GM12873 (cell line): Measurements from ENCODE around the gene SOX18.

Experiments used
- TF ChIP-seq, protein P1 (sequence below): IDR thresholded peaks from 2 replicates; pipeline ENCODE4 v1.5.1; 2012; ENCODE audit warnings: low read depth, mild to moderate bottlenecking, moderate library complexity, low read length, control low read depth; ENCODE audit not compliant: insufficient read depth; ENCODE audit errors: missing control alignments

The SOX18 gene

GRCh38 chr20:64056639-64056888 lies 7.1 kb upstream of the SOX18 start:
- TF ChIP-seq, protein P1, sequence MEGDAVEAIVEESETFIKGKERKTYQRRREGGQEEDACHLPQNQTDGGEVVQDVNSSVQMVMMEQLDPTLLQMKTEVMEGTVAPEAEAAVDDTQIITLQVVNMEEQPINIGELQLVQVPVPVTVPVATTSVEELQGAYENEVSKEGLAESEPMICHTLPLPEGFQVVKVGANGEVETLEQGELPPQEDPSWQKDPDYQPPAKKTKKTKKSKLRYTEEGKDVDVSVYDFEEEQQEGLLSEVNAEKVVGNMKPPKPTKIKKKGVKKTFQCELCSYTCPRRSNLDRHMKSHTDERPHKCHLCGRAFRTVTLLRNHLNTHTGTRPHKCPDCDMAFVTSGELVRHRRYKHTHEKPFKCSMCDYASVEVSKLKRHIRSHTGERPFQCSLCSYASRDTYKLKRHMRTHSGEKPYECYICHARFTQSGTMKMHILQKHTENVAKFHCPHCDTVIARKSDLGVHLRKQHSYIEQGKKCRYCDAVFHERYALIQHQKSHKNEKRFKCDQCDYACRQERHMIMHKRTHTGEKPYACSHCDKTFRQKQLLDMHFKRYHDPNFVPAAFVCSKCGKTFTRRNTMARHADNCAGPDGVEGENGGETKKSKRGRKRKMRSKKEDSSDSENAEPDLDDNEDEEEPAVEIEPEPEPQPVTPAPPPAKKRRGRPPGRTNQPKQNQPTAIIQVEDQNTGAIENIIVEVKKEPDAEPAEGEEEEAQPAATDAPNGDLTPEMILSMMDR: no peak

DNA sequence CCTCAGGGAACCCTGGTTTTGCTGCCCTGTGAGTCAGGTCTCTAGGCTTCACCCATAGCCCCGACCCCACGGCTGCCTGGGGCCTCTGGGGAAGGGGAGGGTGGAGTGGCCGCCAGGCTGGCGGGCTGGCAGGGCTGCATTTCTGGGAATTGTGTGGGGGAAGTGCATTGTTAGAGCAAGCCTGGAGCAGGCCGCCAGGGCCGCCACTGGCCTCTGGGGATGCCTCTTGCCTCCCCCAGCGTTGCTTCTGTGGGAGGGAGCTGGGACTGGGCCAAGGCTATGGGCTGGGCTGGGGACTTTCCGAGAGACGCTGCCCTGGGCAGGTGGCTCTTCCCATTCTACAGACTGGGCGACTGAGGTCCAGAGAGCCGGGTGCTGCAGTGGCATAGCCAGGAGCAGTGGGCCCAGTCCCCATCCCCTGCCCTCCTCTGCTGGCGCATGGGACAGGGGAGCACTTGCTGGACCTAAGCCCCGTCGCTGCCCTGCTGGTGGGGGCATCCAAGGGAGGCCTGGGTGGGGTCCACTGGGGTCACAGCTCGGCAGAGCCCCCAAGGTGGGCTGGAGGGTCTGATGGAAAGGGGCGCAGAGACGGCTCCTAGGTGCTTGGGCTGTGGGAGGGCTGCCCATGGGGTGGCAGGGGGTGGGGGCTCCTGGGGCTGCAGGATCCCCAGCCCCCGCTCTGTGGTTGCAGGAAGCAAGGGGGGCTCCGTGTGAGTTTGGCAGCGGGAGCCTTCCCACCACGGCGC lies 6.6 kb upstream of the SOX18 start:
- TF ChIP-seq, protein P1: no peak

DNA sequence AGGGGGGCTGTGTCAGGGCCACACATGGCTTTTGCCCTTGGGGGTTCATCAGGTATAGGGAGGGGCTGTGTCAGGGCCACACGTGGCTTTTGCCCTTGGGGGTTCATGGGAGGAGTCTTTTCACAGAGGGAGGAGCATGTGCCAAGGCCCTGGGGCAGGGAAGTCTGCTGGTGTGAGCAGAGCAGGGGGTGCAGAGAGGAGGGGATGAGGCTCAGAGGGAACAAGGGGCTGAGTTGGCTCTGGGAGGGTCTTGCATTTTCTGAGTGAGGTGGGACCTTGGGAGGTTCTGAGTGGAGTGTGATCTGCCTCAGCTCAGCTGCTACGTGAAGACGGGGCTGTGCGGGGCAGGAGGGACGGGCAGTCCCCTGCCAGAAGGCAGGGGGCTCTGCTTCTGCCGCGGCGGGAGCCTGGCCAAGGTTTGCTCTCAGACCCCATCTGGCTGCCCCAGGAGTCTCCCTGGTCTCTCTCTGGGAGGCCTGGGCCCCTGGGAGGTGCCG lies 6.0 kb upstream of the SOX18 start:
- TF ChIP-seq, protein P1: no peak

DNA sequence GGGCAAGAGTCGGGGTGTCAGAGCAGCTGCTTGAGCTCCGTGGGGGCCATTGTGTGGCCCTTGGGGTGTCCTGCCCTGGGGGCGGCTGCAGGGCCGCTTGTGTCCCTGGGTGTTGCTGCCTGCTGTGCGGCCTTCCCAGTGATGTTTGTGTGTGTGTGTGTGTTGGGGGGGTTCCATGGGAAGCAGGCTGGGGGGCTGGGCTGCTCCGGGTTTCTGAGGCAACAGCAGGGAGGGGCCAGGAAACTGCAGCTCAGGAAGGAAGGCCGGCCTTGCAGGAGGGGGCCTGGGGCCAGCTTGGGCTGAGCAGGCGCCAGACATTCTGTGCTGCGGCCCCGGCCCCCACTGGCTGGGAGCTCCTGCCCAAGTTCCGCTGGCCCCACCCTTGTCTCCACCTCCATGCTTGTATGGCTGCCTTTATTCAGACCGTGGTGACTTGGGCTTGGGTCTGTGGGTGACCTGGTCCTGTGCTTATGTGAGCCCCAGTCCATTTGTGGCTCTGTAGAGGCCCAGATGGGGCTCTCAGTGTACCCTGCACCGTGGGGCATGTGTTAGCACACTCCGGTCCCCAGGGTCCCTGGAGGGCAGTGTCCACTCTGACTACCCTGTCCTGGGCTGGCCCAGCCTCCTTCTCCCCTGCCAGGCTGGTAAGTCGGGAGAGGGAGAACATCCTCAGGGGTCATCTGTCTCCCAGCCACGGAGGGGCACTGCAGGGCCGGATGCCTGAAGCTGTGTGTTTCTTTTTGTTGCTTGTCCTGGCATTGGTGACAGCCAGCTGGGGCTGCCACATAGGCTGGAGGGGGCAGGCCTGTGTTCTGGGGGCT lies 4.6 kb upstream of the SOX18 start:
- TF ChIP-seq, protein P1: peak; percentile 47

DNA sequence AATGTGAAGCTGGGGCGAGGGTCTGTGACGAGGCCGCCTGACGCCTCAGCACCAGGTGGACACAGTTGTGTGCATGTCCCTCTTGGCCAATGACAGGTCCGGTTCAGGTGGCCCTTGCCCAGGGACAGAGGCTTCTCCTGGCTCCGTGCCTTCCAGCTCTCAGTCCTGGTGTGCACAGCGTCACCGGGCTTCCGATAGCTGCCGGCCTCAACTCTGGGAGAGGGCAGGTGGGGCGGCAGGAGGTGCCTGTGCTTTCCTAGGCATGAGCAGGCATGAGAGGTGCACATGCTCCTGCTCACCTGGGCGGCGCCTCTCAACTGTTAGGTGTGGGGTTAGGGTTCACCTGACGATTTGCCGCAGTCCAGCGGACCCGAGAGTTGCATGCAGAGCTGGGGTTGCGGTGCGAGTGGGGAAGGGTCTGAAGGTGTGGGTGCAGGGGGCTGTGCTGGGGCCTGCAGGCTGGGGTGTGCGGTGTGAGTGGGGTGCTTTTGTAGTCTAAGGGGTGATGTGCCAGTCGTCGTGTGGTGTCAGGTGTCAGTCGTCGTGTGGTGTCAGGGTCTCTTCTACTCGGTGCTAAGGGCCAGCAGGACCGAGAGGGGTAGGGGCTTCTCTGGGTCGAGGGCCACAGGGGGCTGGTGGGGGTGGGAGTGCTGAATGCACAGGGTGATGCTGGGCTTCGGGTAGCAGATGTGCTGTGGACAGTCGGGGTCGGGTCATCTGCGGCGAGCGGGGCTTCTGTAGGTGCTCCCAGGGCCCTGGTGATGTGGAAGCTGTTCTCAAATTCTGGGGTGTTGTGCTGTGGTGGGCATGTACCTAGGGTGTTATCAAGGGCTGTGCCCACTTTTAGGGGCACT lies 3.8 kb upstream of the SOX18 start:
- TF ChIP-seq, protein P1: no peak

- TF ChIP-seq, protein P1: no peak
Measured at GRCh38 chr20:64052326-64052722, 2.9 kb upstream of the SOX18 start.
